OCI-LY7 (cell line): ENCODE results near the gene MTX3.

Source experiments
- CTCF ChIP-seq: fragments of 200-600 bp; sonication (generic); conservative IDR thresholded peaks from 2 replicates; pipeline ENCODE4 v1.5.1; 2014; ENCODE audit warnings: mild to moderate bottlenecking, antibody characterized with exemption, low read length, moderate library complexity, mixed read lengths
- EZH2phosphoT487 ChIP-seq: fragments of 200-600 bp; sonication (generic); IDR thresholded peaks from 2 replicates; pipeline ENCODE4 v1.6.1; 2018; ENCODE audit warnings: low read depth, borderline replicate concordance, mild to moderate bottlenecking, mixed run types, antibody characterized with exemption, low read length, moderate library complexity, mixed read lengths

GRCh38 chr5:79955356-79955895, 35.6 kb downstream of the MTX3 start:
- TF ChIP-seq CTCF (no peak), EZH2phosphoT487 (no peak)
